GM21390 (cell line): ENCODE results near the gene LIPC.

Experiments
- ATAC-seq: cut with Tn5 transposase; IDR thresholded peaks from one replicate; pipeline ENCODE4 v1.9.1; 2021; ENCODE audit not compliant: unreplicated experiment

Gene LIPC

GRCh38 chr15:58433597-58434333 lies 2.0 kb downstream of the LIPC start:
- ATAC-seq, result no peak

- ATAC-seq, result no peak
These were observed 2.6 kb downstream of the LIPC start for GRCh38 chr15:58434334-58434875.

- ATAC-seq, result no peak
These were observed 4.8 kb downstream of the LIPC start for GRCh38 chr15:58436552-58436951.

GRCh38 chr15:58437531-58438105 lies 5.8 kb downstream of the LIPC start:
- no peak for ATAC-seq

- no peak for ATAC-seq
These were observed 6.3 kb downstream of the LIPC start for GRCh38 chr15:58438111-58438510.

GRCh38 chr15:58438956-58439355 lies 7.2 kb downstream of the LIPC start:
- no peak for ATAC-seq

GRCh38 chr15:58440158-58440910 lies 8.5 kb downstream of the LIPC start:
- ATAC-seq, result no peak

- ATAC-seq, result no peak
These were observed 9.1 kb downstream of the LIPC start for GRCh38 chr15:58440922-58441321.

GRCh38 chr15:58441376-58442070 lies 9.7 kb downstream of the LIPC start:
- no peak for ATAC-seq

- ATAC-seq, result no peak
These were observed 10.3 kb downstream of the LIPC start for GRCh38 chr15:58442122-58442521.

- no peak for ATAC-seq
These were observed 11.5 kb downstream of the LIPC start for GRCh38 chr15:58443308-58443707.

GRCh38 chr15:58444056-58444455 lies 12.3 kb downstream of the LIPC start:
- ATAC-seq, result no peak

GRCh38 chr15:58444658-58445332 lies 13.0 kb downstream of the LIPC start:
- ATAC-seq, result no peak

- ATAC-seq, result no peak
These were observed 14.1 kb downstream of the LIPC start for GRCh38 chr15:58445865-58446264.

GRCh38 chr15:58446521-58446920 lies 14.7 kb downstream of the LIPC start:
- no peak for ATAC-seq

- no peak for ATAC-seq
These were observed 15.7 kb downstream of the LIPC start for GRCh38 chr15:58447271-58448010.

- ATAC-seq, result no peak
These were observed 16.5 kb downstream of the LIPC start for GRCh38 chr15:58448331-58448730.

GRCh38 chr15:58448906-58449305 lies 17.1 kb downstream of the LIPC start:
- no peak for ATAC-seq

- no peak for ATAC-seq
These were observed 20.0 kb downstream of the LIPC start for GRCh38 chr15:58451826-58452225.

GRCh38 chr15:58452775-58453174 lies 21.0 kb downstream of the LIPC start:
- no peak for ATAC-seq
